ENCODE measurements around the gene KLHL22. TPM values are rescaled to one million over a fixed set of nuclear protein-coding genes. Genes with fewer than 3 reads are reported as not detected.
A peak's percentile ranks its signal among the peaks of the same experiment; 100 is the strongest.

KLHL22 gene
- polyA plus RNA-seq, 1 experiment, result 30.2 TPM

DNA sequence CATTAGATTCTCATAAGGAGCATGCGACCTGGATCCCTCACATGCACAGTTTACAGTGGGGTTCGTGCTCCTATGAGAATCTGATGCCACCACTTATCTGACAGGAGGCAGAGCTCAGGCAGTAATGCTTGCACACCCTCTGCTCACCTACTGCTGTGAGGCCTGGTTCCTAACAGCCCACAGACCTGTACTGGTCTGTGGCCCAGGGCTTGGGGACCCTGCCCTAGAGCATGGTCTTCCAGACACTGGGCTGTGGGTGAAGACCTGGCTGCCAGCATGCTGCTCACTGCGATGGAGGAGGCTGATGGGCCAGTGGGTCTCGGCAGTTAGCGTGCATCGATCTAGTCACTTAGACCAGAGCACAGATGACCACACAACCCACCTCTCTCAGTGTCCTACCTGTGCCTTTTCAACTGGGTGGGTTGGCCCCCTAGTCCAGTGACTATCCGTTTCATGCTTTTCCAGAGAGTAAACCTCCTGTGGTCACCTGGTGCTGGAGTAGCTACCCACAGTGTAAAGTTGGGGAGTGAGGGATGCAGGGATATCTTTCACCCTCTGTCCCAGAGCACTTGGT is 32.9 kb upstream of the KLHL22 start:
- TF ChIP-seq, protein P1, sequence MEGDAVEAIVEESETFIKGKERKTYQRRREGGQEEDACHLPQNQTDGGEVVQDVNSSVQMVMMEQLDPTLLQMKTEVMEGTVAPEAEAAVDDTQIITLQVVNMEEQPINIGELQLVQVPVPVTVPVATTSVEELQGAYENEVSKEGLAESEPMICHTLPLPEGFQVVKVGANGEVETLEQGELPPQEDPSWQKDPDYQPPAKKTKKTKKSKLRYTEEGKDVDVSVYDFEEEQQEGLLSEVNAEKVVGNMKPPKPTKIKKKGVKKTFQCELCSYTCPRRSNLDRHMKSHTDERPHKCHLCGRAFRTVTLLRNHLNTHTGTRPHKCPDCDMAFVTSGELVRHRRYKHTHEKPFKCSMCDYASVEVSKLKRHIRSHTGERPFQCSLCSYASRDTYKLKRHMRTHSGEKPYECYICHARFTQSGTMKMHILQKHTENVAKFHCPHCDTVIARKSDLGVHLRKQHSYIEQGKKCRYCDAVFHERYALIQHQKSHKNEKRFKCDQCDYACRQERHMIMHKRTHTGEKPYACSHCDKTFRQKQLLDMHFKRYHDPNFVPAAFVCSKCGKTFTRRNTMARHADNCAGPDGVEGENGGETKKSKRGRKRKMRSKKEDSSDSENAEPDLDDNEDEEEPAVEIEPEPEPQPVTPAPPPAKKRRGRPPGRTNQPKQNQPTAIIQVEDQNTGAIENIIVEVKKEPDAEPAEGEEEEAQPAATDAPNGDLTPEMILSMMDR (IDR thresholded peaks at IDR 0.05; ENCODE audit: low read depth, low read length), result no peak
- ChIA-PET POLR2A (no interaction called here), CTCF (no interaction called here)
- H3K27me3 ChIP-seq (ENCODE audit: control insufficient read depth, insufficient read depth, low read length), result no peaks in the 10 kb centered on the region
- H3K4me3 ChIP-seq (ENCODE audit: low read depth, low read length), result no peak overlapping the region
- H3K27ac ChIP-seq (ENCODE audit: low read depth, low read length), result peak overlapping the region; percentile 31
- peaks cover 5% of the 10 kb centered on the region; the same call in 1 of the 2 replicates for H3K9me3 ChIP-seq (ENCODE audit: control insufficient read depth, insufficient read depth, low read length)
- no peak for DNase-seq (ENCODE audit: low read depth, low spot score)

DNA sequence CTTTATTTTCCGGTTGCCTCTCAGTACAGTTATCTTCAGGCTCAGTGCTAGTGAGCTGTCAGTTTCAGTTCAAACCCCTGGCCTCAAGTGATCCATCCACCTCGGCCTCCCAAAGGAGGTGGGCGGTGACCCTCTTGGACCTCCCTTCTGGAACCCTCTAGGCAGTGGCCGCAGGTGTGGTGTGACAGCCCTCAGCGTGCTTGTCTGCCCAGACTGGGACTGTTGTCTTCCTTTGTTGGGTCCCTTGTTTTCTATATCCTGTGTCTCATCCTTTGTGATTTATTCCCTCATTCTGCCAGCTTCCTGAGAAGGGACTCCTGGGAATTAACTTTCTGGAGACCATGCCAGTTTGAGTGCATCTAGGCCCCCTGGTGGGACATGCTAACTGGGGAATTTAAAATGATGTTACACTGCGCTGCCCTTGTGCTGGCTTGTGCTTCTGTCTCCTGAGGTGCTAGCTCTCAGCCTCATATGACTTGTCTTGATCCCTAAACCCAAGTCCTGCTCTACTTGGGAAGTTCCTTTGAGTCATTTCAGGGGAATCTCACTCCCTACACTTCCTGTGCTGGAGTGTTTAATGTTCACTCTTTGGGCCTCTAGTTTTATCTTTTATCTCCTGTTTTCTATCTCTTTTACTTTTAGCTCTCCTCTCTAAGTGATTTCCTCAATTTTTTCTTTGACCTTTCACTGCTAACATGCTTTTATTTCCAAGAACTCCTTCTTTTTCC is 31.2 kb upstream of the KLHL22 start:
- no peak for DNase-seq (ENCODE audit: low read depth, low spot score)
- no peaks in the 10 kb centered on the region for H3K27me3 ChIP-seq (ENCODE audit: control insufficient read depth, insufficient read depth, low read length)
- ChIA-PET POLR2A (interaction anchor here (0.8 to 2.7 kb wide), 2 partner anchors 19 to 32 kb away, joined by 3 to 13 read pairs; partner anchors contain the start of gene MED15), CTCF (interaction anchor here (1.0 to 1.5 kb wide), 3 partner anchors 15 to 109 kb away, joined by 3 to 8 read pairs (median 4); no protein-coding TSS in a partner anchor)
- TF ChIP-seq, protein P1 (IDR thresholded peaks at IDR 0.05; ENCODE audit: low read depth, low read length), result peak; percentile 33
- H3K27ac ChIP-seq (ENCODE audit: low read depth, low read length), result peak overlapping the region; percentile 80
- H3K4me3 ChIP-seq (ENCODE audit: low read depth, low read length), result no peak overlapping the region; the same call in 1 of the 2 replicates
- H3K9me3 ChIP-seq (ENCODE audit: control insufficient read depth, insufficient read depth, low read length), result peaks cover 5% of the 10 kb centered on the region; the same call in 1 of the 2 replicates

DNA sequence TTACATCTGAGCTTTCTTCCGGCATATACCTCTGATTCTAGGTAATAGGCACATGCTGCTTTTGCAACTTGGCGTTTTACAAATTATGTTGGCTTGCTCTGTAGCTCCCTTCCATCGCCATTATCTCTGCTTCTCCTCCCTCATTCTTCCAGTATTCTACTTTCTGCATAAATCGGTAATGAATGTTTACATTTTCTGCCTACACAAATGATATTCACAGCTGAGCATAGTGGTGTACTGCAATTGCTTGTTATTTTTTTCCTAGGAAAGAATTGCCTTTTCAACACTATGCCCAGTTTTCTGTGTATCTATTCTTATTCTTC is 30.7 kb upstream of the KLHL22 start:
- Histone ChIP-seq H3K27ac (ENCODE audit: low read depth, low read length) (peak overlapping the region; percentile 80), H3K9me3 (ENCODE audit: control insufficient read depth, insufficient read depth, low read length) (peaks cover 5% of the 10 kb centered on the region; the same call in 1 of the 2 replicates), H3K4me3 (ENCODE audit: low read depth, low read length) (no peak overlapping the region), H3K27me3 (ENCODE audit: control insufficient read depth, insufficient read depth, low read length) (no peaks in the 10 kb centered on the region)
- DNase-seq (ENCODE audit: low read depth, low spot score), result no peak
- POLR2A ChIA-PET, result interaction anchor here (0.8 to 2.7 kb wide), 2 partner anchors 19 to 32 kb away, joined by 3 to 13 read pairs; partner anchors contain the start of gene MED15
- TF ChIP-seq, protein P1 (IDR thresholded peaks at IDR 0.05; ENCODE audit: low read depth, low read length), result no peak
- CTCF ChIA-PET, result interaction anchor here (0.6 to 1.2 kb wide), 2 partner anchors 108 to 361 kb away, joined by 3 to 8 read pairs; no protein-coding TSS in a partner anchor

DNA sequence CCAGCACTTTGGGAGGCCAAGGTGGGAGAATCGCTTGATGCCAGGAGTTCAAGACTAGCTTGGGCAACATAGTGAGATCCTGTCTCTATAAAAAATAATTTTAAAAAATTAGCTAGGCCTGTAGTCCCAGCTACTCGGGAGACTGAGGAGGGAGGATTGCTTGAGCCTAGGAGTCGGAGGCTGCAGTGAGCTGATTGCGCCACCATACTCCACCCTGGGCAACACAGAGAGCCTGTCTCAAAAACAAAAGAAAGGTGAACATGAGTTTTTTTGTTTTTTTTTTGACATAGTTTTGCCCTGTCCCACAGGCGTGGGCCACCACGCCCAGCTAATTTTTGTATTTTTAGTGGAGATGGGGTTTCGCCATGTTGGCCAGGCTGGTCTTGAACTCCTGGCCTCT is 29.5 kb upstream of the KLHL22 start:
- TF ChIP-seq, protein P1 (IDR thresholded peaks at IDR 0.05; ENCODE audit: low read depth, low read length), result no peak
- POLR2A ChIA-PET, result interaction anchor here (0.7 to 2.7 kb wide), 3 partner anchors 17 to 97 kb away, joined by 3 to 13 read pairs (median 7); partner anchors contain the start of gene MED15
- no peak for DNase-seq (ENCODE audit: low read depth, low spot score)
- Histone ChIP-seq H3K4me3 (ENCODE audit: low read depth, low read length) (no peak overlapping the region), H3K27ac (ENCODE audit: low read depth, low read length) (peak overlapping the region; percentile 47), H3K27me3 (ENCODE audit: control insufficient read depth, insufficient read depth, low read length) (no peaks in the 10 kb centered on the region), H3K9me3 (ENCODE audit: control insufficient read depth, insufficient read depth, low read length) (peaks cover 5% of the 10 kb centered on the region; the same call in 1 of the 2 replicates)
- CTCF ChIA-PET, result interaction anchor here (0.9 kb wide), 1 partner anchor 43 kb away, joined by 3 read pairs; no protein-coding TSS in a partner anchor

Data from AG04450 (cell line).